Ovary (tissue), 9 donors: ENCODE results near the gene AP2M1. TPM values are rescaled to one million over a fixed set of nuclear protein-coding genes. Genes with fewer than 3 reads are reported as not detected.
A peak's percentile ranks its signal among the peaks of the same experiment; 100 is the strongest.

Experiments used
- DNase-seq, 5 donors: peaks; one replicate each; pipeline ENCODE4 v3.0.0-alpha.2; 2019 to 2020
- H3K27ac ChIP-seq, 2 donors: fragments of 200-600 bp; one replicate each; pipeline versions ENCODE4 v1.5.1 to v1.8.0; 2019 to 2022
- H3K27me3 ChIP-seq: fragments of 200-600 bp; one replicate; pipeline ENCODE4 v1.8.0; 2022
- H3K36me3 ChIP-seq: fragments of 200-600 bp; sonication (generic); one replicate; pipeline ENCODE4 v1.5.1; 2019
- H3K4me1 ChIP-seq: one replicate; pipeline ENCODE4 v1.8.1; 2013; ENCODE audit warnings: mild to moderate bottlenecking, moderate library complexity; ENCODE audit not compliant: insufficient read depth
- H3K4me3 ChIP-seq: fragments of 200-600 bp; sonication (generic); one replicate; pipeline ENCODE4 v1.5.1; 2017
- H3K9me3 ChIP-seq, 2 donors: fragments of 200-600 bp in 1 of 2; sonication (generic) in 1 of 2; one replicate each; pipeline versions ENCODE4 v1.5.1 to v1.8.1; 2013 to 2019; ENCODE audit warnings: mild to moderate bottlenecking in 1 of 2, moderate library complexity in 1 of 2
- CTCF ChIP-seq, 3 donors: fragments of 450-650 bp in 2 of 3; fragments of 200-600 bp in 1 of 3; IDR thresholded peaks; one replicate each; pipeline versions ENCODE4 v1.5.1 to v1.8.0; 2016 to 2022; ENCODE audit warnings: antibody characterized with exemption in 3 of 3, mild to moderate bottlenecking in 1 of 3
- EP300 ChIP-seq: sonication (generic); formaldehyde crosslinking; IDR thresholded peaks from one replicate; pipeline ENCODE4 v1.6.1; 2017; ENCODE audit warnings: antibody characterized with exemption
- POLR2A ChIP-seq: fragments of 450-650 bp; IDR thresholded peaks from one replicate; pipeline ENCODE4 v1.6.1; 2017; ENCODE audit warnings: antibody characterized with exemption, mild to moderate bottlenecking, moderate library complexity
- WGBS, 3 donors: extraction: QIAGEN DNeasy Blood & Tissue Kit in 1 of 3; methylation state at CpG; one replicate each; pipeline versions ENCODE4 v1.1.5 to v1.1.7; 2013 to 2017; 5-methylcytosine and 5-hydroxymethylcytosine counted together
- intact Hi-C, 4 donors: fragments of 100-400 bp; cut with DNase I; formaldehyde crosslinking; loops; one replicate each; pipeline versions ENCODE4 v1.11.0 to v1.15.1; 2022 to 2023
- polyA plus RNA-seq, 2 donors: library from polyadenylated mRNA; stranded (reverse); fragments of 200-250 nt in 1 of 2; fragments of 350-450 nt in 1 of 2; fragmentation: Illumina TruSeq in 1 of 2; extraction: RNeasy Lipid Tissue Mini Kit (QIAGEN cat#74804) in 1 of 2; gene quantifications; one replicate each; pipeline ENCODE4 v1.2.3, GENCODE V29; 2013 to 2014
- total RNA-seq, 7 donors: library from RNA; depleted of rRNA in 2 of 7; stranded (reverse); fragments of >200 nt in 2 of 7; fragmentation: NEBNext Ultra II Directional in 3 of 7; extraction: Animal tissue kit (Norgen Biotek cat#: 25700) in 3 of 7; gene quantifications; one replicate each; pipeline versions ENCODE4 v1.1.0 to v1.2.4, GENCODE V29; 2016 to 2023
- donor health status: DM: no; HTN: no; CAD: no; lungs with moderate emphysema.
- donor health status: DM: no; HTN: no; CAD: no.
- donor health status: Bipolar disorder and iron deficiency.
- donor health status: DM: yes; HTN: yes; CAD: no.
- donor health status: DM: no; HTN: no; CAD: no.
- donor health status: DM: yes; HTN: yes; CAD: no.

AP2M1 gene
- total and polyA plus RNA-seq, 9 donors = 107 to 371 (median 252) TPM

GRCh38 chr3:184178521-184179138 is 4.0 kb downstream of the AP2M1 start:
- Histone ChIP-seq H3K27me3 (no peaks in the 10 kb centered on the region), H3K36me3 (no peaks in the 10 kb centered on the region), H3K27ac (no peak overlapping the region), H3K9me3 (no peaks in the 10 kb centered on the region), H3K4me1 (peaks cover 7% of the 10 kb centered on the region), H3K4me3 (no peak overlapping the region)
- DNase-seq = peak in 2 of 5 donors; percentile 16 to 24
- TF ChIP-seq CTCF (IDR thresholded peaks at IDR 0.05) = no peak
- no peak for TF ChIP-seq POLR2A
- TF ChIP-seq EP300 = no peak
- intact Hi-C loops = no loop called here
- WGBS, 3 donors = 91 to 95% (median 92%) methylated on average over 13 of the region's 13 CpGs

- WGBS, 3 donors = 87 to 91% (median 88%) methylated on average over 6 of the region's 6 CpGs
- intact Hi-C loops = loop anchor here in 1 of 4 donors (10.0 kb wide), 1 partner anchor 145 kb away; no protein-coding TSS in a partner anchor
- no peaks in the 10 kb centered on the region for H3K9me3 ChIP-seq
- H3K4me3 ChIP-seq = no peak overlapping the region
- H3K27me3 ChIP-seq = no peaks in the 10 kb centered on the region
- no peak overlapping the region for H3K27ac ChIP-seq
- TF ChIP-seq POLR2A (no peak), EP300 (no peak), CTCF (IDR thresholded peaks at IDR 0.05) (no peak)
- H3K36me3 ChIP-seq = no peaks in the 10 kb centered on the region
- peak in 1 of 5 donors; percentile 8 for DNase-seq
- peaks cover 5% of the 10 kb centered on the region for H3K4me1 ChIP-seq
Observed at GRCh38 chr3:184180165-184180564, 5.5 kb downstream of the AP2M1 start.

- TF ChIP-seq POLR2A = no peak
- TF ChIP-seq EP300 = no peak
- no peak for TF ChIP-seq CTCF (IDR thresholded peaks at IDR 0.05)
Observed at GRCh38 chr3:184181596-184181995, 6.9 kb downstream of the AP2M1 start.

GRCh38 chr3:184183679-184184078 is 9.0 kb downstream of the AP2M1 start:
- Histone ChIP-seq H3K27ac (no peak overlapping the region), H3K36me3 (no peaks in the 10 kb centered on the region), H3K9me3 (no peaks in the 10 kb centered on the region), H3K27me3 (no peaks in the 10 kb centered on the region), H3K4me1 (peaks cover 4% of the 10 kb centered on the region), H3K4me3 (no peak overlapping the region)
- DNase-seq = no peak
- intact Hi-C loops = loop anchor here in 1 of 4 donors (10.0 kb wide), 1 partner anchor 141 kb away; no protein-coding TSS in a partner anchor
- TF ChIP-seq POLR2A (no peak), EP300 (no peak), CTCF (IDR thresholded peaks at IDR 0.05) (no peak)
- 63 to 76% (median 71%) methylated on average over 5 of the region's 5 CpGs for WGBS, 3 donors

More at GRCh38 chr3:184181596-184181995, 6.9 kb downstream of the AP2M1 start:
- no peaks in the 10 kb centered on the region for H3K9me3 ChIP-seq
- WGBS, 3 donors = 92 to 95% (median 93%) methylated on average over 9 of the region's 9 CpGs
- peaks cover 3% of the 10 kb centered on the region for H3K4me1 ChIP-seq
- DNase-seq = no peak
- no peaks in the 10 kb centered on the region for H3K27me3 ChIP-seq
- H3K27ac ChIP-seq = no peak overlapping the region
- no peaks in the 10 kb centered on the region for H3K36me3 ChIP-seq
- intact Hi-C loops = loop anchor here in 1 of 4 donors (10.0 kb wide), 1 partner anchor 143 kb away; no protein-coding TSS in a partner anchor
- no peak overlapping the region for H3K4me3 ChIP-seq
